ENCODE measurements around the gene PPP1R9A.

The PPP1R9A gene

GRCh38 chr7:95141755-95142154, 234.4 kb downstream of the PPP1R9A start:
- Histone ChIP-seq H3K4me1 (ENCODE audit: control insufficient read depth, insufficient read depth, low read length, unreplicated experiment) (peaks cover 6% of the 10 kb centered on the region), H3K4me3 (ENCODE audit: low read depth, low read length) (peak overlapping the region; percentile 19; the same call in 1 of the 2 replicates), H3K27ac (ENCODE audit: low read depth, low read length) (no peak overlapping the region), H3K36me3 (ENCODE audit: insufficient read depth, low read length) (no peaks in the 10 kb centered on the region), H3K27me3 (ENCODE audit: insufficient read depth, low read length) (no peaks in the 10 kb centered on the region), H2AFZ (ENCODE audit: low read length, unreplicated experiment) (no peak overlapping the region), H3K79me2 (ENCODE audit: control insufficient read depth, insufficient read depth, low read length, unreplicated experiment) (no peaks in the 10 kb centered on the region)

- peaks cover 6% of the 10 kb centered on the region for H3K4me1 ChIP-seq (ENCODE audit: control insufficient read depth, insufficient read depth, low read length, unreplicated experiment)
- no peaks in the 10 kb centered on the region for H3K27me3 ChIP-seq (ENCODE audit: insufficient read depth, low read length)
- no peaks in the 10 kb centered on the region for H3K36me3 ChIP-seq (ENCODE audit: insufficient read depth, low read length)
- H3K79me2 ChIP-seq (ENCODE audit: control insufficient read depth, insufficient read depth, low read length, unreplicated experiment), result no peaks in the 10 kb centered on the region
- H2AFZ ChIP-seq (ENCODE audit: low read length, unreplicated experiment), result no peak overlapping the region
- no peak overlapping the region for H3K4me3 ChIP-seq (ENCODE audit: low read depth, low read length)
- H3K27ac ChIP-seq (ENCODE audit: low read depth, low read length), result no peak overlapping the region
Observed at GRCh38 chr7:95144256-95144655, 236.9 kb downstream of the PPP1R9A start.

GRCh38 chr7:95155965-95156364, 248.6 kb downstream of the PPP1R9A start:
- no peaks in the 10 kb centered on the region for H3K27me3 ChIP-seq (ENCODE audit: insufficient read depth, low read length)
- H3K27ac ChIP-seq (ENCODE audit: low read depth, low read length), result no peak overlapping the region
- H3K36me3 ChIP-seq (ENCODE audit: insufficient read depth, low read length), result no peaks in the 10 kb centered on the region
- H3K4me1 ChIP-seq (ENCODE audit: control insufficient read depth, insufficient read depth, low read length, unreplicated experiment), result no peaks in the 10 kb centered on the region
- H3K4me3 ChIP-seq (ENCODE audit: low read depth, low read length), result no peak overlapping the region
- no peak overlapping the region for H2AFZ ChIP-seq (ENCODE audit: low read length, unreplicated experiment)
- H3K79me2 ChIP-seq (ENCODE audit: control insufficient read depth, insufficient read depth, low read length, unreplicated experiment), result no peaks in the 10 kb centered on the region

GRCh38 chr7:95157381-95157780, 250.0 kb downstream of the PPP1R9A start:
- no peaks in the 10 kb centered on the region for H3K36me3 ChIP-seq (ENCODE audit: insufficient read depth, low read length)
- no peaks in the 10 kb centered on the region for H3K79me2 ChIP-seq (ENCODE audit: control insufficient read depth, insufficient read depth, low read length, unreplicated experiment)
- no peak overlapping the region for H3K4me3 ChIP-seq (ENCODE audit: low read depth, low read length)
- no peaks in the 10 kb centered on the region for H3K4me1 ChIP-seq (ENCODE audit: control insufficient read depth, insufficient read depth, low read length, unreplicated experiment)
- no peaks in the 10 kb centered on the region for H3K27me3 ChIP-seq (ENCODE audit: insufficient read depth, low read length)
- H2AFZ ChIP-seq (ENCODE audit: low read length, unreplicated experiment), result no peak overlapping the region
- H3K27ac ChIP-seq (ENCODE audit: low read depth, low read length), result no peak overlapping the region

GRCh38 chr7:95169678-95170077, 262.3 kb downstream of the PPP1R9A start:
- H3K4me3 ChIP-seq (ENCODE audit: low read depth, low read length), result no peak overlapping the region
- no peak overlapping the region for H3K27ac ChIP-seq (ENCODE audit: low read depth, low read length)
- H3K27me3 ChIP-seq (ENCODE audit: insufficient read depth, low read length), result no peaks in the 10 kb centered on the region
- H3K36me3 ChIP-seq (ENCODE audit: insufficient read depth, low read length), result no peaks in the 10 kb centered on the region
- H2AFZ ChIP-seq (ENCODE audit: low read length, unreplicated experiment), result no peak overlapping the region
- H3K79me2 ChIP-seq (ENCODE audit: control insufficient read depth, insufficient read depth, low read length, unreplicated experiment), result no peaks in the 10 kb centered on the region
- no peaks in the 10 kb centered on the region for H3K4me1 ChIP-seq (ENCODE audit: control insufficient read depth, insufficient read depth, low read length, unreplicated experiment)

- Histone ChIP-seq H3K4me1 (ENCODE audit: control insufficient read depth, insufficient read depth, low read length, unreplicated experiment) (no peaks in the 10 kb centered on the region), H3K27me3 (ENCODE audit: insufficient read depth, low read length) (no peaks in the 10 kb centered on the region), H3K4me3 (ENCODE audit: low read depth, low read length) (no peak overlapping the region), H3K27ac (ENCODE audit: low read depth, low read length) (no peak overlapping the region), H3K36me3 (ENCODE audit: insufficient read depth, low read length) (no peaks in the 10 kb centered on the region), H3K79me2 (ENCODE audit: control insufficient read depth, insufficient read depth, low read length, unreplicated experiment) (no peaks in the 10 kb centered on the region), H2AFZ (ENCODE audit: low read length, unreplicated experiment) (no peak overlapping the region)
Observed at GRCh38 chr7:95172420-95172819, 265.0 kb downstream of the PPP1R9A start.

- no peaks in the 10 kb centered on the region for H3K36me3 ChIP-seq (ENCODE audit: insufficient read depth, low read length)
- peaks cover 13% of the 10 kb centered on the region; the same call in 1 of the 2 replicates for H3K27me3 ChIP-seq (ENCODE audit: insufficient read depth, low read length)
- no peak overlapping the region for H3K4me3 ChIP-seq (ENCODE audit: low read depth, low read length)
- no peaks in the 10 kb centered on the region for H3K4me1 ChIP-seq (ENCODE audit: control insufficient read depth, insufficient read depth, low read length, unreplicated experiment)
- H3K27ac ChIP-seq (ENCODE audit: low read depth, low read length), result no peak overlapping the region
- no peak overlapping the region for H2AFZ ChIP-seq (ENCODE audit: low read length, unreplicated experiment)
- H3K79me2 ChIP-seq (ENCODE audit: control insufficient read depth, insufficient read depth, low read length, unreplicated experiment), result no peaks in the 10 kb centered on the region
Observed at GRCh38 chr7:95190515-95190914, 283.1 kb downstream of the PPP1R9A start.

- Histone ChIP-seq H3K4me3 (ENCODE audit: low read depth, low read length) (no peak overlapping the region), H3K27me3 (ENCODE audit: insufficient read depth, low read length) (peaks cover 7% of the 10 kb centered on the region; the same call in 1 of the 2 replicates), H3K36me3 (ENCODE audit: insufficient read depth, low read length) (no peaks in the 10 kb centered on the region), H3K4me1 (ENCODE audit: control insufficient read depth, insufficient read depth, low read length, unreplicated experiment) (no peaks in the 10 kb centered on the region), H2AFZ (ENCODE audit: low read length, unreplicated experiment) (no peak overlapping the region), H3K79me2 (ENCODE audit: control insufficient read depth, insufficient read depth, low read length, unreplicated experiment) (no peaks in the 10 kb centered on the region), H3K27ac (ENCODE audit: low read depth, low read length) (no peak overlapping the region)
Observed at GRCh38 chr7:95191795-95192194, 284.4 kb downstream of the PPP1R9A start.

- no peak overlapping the region for H2AFZ ChIP-seq (ENCODE audit: low read length, unreplicated experiment)
- H3K79me2 ChIP-seq (ENCODE audit: control insufficient read depth, insufficient read depth, low read length, unreplicated experiment), result no peaks in the 10 kb centered on the region
- H3K36me3 ChIP-seq (ENCODE audit: insufficient read depth, low read length), result no peaks in the 10 kb centered on the region
- no peaks in the 10 kb centered on the region; the same call in 1 of the 2 replicates for H3K27me3 ChIP-seq (ENCODE audit: insufficient read depth, low read length)
- H3K4me1 ChIP-seq (ENCODE audit: control insufficient read depth, insufficient read depth, low read length, unreplicated experiment), result no peaks in the 10 kb centered on the region
- H3K4me3 ChIP-seq (ENCODE audit: low read depth, low read length), result no peak overlapping the region
- no peak overlapping the region for H3K27ac ChIP-seq (ENCODE audit: low read depth, low read length)
Observed at GRCh38 chr7:95198863-95199262, 291.5 kb downstream of the PPP1R9A start.

- Histone ChIP-seq H3K4me1 (ENCODE audit: control insufficient read depth, insufficient read depth, low read length, unreplicated experiment) (no peaks in the 10 kb centered on the region), H3K27ac (ENCODE audit: low read depth, low read length) (no peak overlapping the region), H3K36me3 (ENCODE audit: insufficient read depth, low read length) (no peaks in the 10 kb centered on the region), H3K79me2 (ENCODE audit: control insufficient read depth, insufficient read depth, low read length, unreplicated experiment) (no peaks in the 10 kb centered on the region), H2AFZ (ENCODE audit: low read length, unreplicated experiment) (no peak overlapping the region), H3K27me3 (ENCODE audit: insufficient read depth, low read length) (no peaks in the 10 kb centered on the region; the same call in 1 of the 2 replicates), H3K4me3 (ENCODE audit: low read depth, low read length) (no peak overlapping the region)
Observed at GRCh38 chr7:95199779-95200558, 292.6 kb downstream of the PPP1R9A start.

- peaks cover 4% of the 10 kb centered on the region for H3K4me1 ChIP-seq (ENCODE audit: control insufficient read depth, insufficient read depth, low read length, unreplicated experiment)
- H2AFZ ChIP-seq (ENCODE audit: low read length, unreplicated experiment), result no peak overlapping the region
- no peaks in the 10 kb centered on the region for H3K36me3 ChIP-seq (ENCODE audit: insufficient read depth, low read length)
- H3K4me3 ChIP-seq (ENCODE audit: low read depth, low read length), result no peak overlapping the region
- H3K27ac ChIP-seq (ENCODE audit: low read depth, low read length), result no peak overlapping the region
- no peaks in the 10 kb centered on the region for H3K79me2 ChIP-seq (ENCODE audit: control insufficient read depth, insufficient read depth, low read length, unreplicated experiment)
- no peaks in the 10 kb centered on the region; the same call in 1 of the 2 replicates for H3K27me3 ChIP-seq (ENCODE audit: insufficient read depth, low read length)
Observed at GRCh38 chr7:95200741-95201140, 293.3 kb downstream of the PPP1R9A start.
